NCI-H1930 (cell line): ENCODE measurements around the gene GPC6.

Experiments used
- DNase-seq, 2 experiments: peaks; one replicate each; lab custom pipeline; 2025; lab: John Stamatoyannopoulos, UW

Gene GPC6

DNA sequence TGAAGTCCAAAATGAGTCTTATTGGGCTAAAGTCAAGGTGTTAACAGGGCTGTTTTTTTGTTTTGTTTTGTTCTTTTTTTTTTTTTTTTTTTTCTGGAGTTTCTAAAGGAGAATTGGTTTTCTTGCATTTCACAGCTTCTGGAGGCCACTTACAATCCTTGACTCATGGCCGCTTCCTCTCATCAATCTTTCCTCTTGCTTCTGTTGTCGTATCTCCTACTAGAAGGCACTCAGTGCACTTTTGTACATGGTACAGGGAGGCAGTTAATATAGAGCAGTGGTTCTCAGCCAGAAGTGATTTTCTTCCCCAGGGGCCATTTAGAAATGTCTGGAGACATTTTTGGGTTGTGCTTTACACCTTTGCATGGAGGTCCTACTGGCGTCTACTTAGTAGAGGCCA is 706.3 kb downstream of the GPC6 start:
- no peak for DNase-seq

DNA sequence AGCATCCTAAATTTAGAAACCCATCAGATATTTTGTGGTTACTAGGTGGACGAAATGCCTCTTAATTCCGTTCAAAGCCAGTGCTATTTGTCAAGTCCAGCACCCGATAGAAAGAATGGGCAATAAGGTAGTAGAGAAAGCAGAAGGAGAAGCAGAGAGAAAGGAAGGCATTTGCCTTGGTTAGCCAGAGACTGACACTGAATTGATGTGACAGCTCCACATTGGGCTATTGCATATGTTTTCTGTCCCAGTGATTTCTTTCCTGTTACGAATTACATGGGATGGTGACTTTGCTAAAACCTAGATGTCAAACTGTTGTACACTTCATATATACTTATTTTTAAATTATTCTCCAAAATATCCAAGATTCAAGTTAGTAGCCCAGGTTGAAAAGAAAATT is 710.3 kb downstream of the GPC6 start:
- DNase-seq: no peak

DNA sequence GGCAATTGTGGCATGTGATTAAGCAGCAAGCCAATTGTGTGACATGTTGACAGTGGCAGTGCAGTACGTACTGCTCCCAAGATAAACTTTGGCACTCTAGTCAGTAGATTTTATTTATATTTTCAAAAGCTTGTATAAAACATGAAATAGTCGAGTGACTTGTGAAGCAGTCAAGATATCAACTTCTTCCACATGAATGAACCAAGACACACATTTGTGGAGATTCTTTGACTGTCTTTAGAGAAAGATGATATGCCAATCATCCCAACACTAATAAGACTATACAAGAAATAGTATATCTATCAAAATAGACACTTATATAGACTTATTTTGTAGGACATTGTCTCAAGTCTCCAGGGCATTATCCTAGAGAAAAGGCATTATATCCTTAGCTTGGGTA is 714.8 kb downstream of the GPC6 start:
- DNase-seq: no peak

GRCh38 chr13:93942016-93942415 is 715.4 kb downstream of the GPC6 start:
- DNase-seq: no peak

DNA sequence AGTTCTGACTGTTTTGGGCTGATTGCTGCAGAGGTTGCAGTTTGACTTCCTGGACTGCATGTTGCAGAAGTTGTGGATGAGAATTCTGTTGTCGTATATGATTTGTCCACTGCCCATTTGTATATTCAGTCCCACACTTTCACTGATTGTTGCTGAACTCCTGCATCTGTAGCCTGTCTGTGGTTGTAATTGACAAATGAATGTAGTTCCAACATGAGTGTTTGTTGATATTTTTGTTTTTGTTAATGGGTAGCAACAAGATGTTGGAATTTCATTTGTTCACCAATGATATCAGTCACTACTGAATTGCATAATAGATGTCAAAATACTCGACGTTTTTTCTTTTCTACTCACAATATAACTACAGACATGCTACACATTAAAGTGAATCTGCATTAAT is 719.0 kb downstream of the GPC6 start:
- no peak for DNase-seq

DNA sequence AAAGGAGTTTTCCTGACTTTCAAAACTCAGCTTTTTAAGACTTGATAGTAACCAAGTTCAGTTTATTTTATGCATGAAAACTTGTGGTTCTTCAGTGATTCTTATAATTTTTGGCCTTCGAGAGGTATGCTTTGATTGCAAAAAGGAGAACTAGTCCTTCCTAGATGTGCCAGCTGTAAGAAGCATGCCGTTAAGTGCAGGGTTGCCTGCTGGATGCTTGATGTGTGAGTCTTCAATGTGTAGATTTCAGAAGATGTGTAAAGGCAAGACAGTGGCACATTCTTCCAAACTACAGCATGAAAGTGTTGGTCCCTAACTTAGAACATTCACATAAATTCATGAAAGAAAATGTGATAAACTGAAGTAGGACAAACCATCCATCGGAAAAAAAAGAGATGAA is 720.4 kb downstream of the GPC6 start:
- DNase-seq: no peak

DNA sequence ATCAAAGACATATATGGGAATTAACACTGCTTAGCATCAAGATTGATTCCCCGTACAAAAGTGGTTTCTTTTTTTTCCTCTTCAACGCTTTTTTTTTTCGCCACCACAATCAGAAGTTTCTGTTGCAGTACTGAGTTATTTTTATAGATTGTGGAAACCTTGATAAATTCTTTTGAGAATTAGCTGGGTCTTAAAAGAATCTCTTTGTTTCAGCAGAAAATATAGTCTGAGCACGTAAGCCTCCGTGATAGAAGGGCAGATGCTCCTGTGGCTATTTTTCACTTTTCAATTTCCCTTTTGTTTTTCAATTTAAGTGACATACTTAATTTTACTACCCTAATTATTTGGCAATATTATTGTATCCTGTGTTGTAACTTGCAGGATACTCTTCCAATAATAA is 721.0 kb downstream of the GPC6 start:
- no peak for DNase-seq

- DNase-seq: no peak
Measured at GRCh38 chr13:93948162-93948922, 721.7 kb downstream of the GPC6 start.

DNA sequence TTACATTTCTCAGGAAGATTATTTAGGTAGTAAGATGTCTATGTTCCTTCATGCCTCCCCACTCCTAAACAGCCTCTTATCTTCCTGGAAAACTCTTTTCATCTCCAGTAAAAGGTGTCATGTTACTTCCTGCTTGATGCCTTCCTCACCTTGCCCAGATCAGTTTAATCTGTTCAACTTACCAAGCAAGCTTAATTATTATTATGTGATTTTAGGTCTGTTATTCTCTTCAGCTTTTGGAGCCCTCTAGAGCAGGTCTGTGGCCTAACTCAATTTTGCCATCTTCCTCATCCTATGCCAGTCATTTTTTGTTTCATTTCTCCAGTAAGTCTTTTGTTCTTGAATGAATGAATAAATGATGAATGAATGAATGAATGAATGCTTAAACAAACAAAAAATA is 724.5 kb downstream of the GPC6 start:
- DNase-seq: no peak

GRCh38 chr13:93951951-93952350 is 725.3 kb downstream of the GPC6 start:
- DNase-seq: no peak

- DNase-seq: no peak
Measured at GRCh38 chr13:93953841-93954240, 727.2 kb downstream of the GPC6 start.

DNA sequence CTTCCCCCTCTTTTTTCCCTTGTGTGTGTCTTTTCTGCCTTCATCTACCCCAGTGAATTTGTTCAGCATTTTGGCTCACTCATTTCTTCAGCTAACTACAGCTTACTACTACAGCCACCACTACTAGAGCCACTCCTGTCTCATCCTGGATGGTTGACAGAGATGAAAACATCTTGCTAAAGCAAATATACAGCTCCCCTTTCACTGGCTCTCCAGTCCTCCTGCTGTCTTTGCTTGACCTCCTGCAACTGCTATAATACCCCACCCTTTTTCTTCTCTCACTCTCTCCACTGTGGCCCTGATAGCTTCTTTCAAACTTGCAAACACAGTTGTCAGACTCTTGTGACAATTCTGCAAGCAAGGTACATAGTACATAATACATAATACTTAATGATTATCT is 729.3 kb downstream of the GPC6 start:
- no peak for DNase-seq

DNA sequence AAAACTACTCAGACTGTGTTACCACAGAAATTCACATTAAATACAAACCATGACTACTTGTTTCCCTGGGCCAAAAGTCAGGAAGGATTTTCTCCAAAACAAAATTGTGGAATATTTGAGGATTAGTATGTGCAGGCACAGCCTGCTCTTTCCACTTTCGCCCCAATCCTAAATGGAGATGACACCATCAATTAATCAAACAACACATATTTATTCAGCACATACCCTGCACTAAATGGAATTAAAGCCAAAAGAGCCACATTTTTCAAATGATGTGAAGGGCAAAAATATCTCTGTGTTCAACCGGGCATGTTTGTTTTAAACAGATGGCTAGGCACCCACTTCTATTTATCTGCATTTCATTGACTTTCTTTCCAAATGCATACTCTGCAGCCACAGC is 729.8 kb downstream of the GPC6 start:
- DNase-seq: no peak

DNA sequence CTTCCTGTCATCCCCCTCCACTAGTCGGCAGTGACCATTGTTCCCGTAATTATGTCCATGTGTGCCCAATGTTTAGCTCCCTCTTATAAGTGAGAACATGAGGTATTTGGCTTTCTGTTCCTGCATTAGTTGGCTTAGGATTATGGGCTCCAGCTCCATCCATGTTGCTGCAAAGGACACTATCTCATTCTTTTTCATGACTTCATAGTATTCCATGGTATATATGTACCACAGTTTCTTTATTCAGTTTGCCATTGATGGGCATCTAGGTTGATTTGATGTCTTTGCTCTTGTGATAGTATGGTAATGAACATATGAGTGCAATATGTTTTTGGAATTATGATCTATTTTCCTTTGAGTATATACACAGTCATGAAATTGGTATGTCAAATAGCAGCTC is 730.8 kb downstream of the GPC6 start:
- DNase-seq: no peak

DNA sequence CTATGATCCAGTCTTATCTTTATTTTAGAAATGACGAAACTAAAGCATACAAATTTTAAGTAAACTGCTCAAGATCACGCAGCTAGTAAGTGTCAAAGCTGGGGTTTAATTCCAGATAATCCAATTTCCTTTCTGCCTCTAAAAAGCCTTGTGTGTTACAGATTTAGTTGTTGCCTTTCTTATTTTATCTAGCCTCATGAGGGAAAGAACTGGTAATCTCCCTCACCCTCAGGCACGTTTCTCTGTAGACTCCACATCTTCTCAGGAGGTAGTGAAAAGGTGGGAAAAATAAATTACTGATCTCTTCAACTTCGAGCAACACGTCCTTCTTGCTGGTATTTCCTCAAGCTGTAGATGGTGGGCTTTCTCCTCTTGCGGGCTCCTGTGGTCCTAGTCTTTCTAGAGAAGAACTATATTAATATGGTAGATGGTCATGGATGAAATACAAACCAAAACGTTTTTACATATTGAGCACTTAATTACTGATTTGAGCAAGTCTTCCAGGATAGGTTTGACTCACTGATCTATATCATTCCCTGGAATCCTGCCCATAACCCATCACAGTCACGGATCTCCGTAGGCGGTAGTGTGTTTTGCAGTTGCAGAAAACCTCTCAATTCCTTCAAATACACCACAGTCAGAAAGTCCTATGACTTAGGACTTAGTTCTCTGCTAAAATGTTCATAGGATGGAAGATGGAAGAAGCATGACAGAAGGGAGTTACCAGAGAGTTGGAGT is 733.4 kb downstream of the GPC6 start:
- DNase-seq: no peak

DNA sequence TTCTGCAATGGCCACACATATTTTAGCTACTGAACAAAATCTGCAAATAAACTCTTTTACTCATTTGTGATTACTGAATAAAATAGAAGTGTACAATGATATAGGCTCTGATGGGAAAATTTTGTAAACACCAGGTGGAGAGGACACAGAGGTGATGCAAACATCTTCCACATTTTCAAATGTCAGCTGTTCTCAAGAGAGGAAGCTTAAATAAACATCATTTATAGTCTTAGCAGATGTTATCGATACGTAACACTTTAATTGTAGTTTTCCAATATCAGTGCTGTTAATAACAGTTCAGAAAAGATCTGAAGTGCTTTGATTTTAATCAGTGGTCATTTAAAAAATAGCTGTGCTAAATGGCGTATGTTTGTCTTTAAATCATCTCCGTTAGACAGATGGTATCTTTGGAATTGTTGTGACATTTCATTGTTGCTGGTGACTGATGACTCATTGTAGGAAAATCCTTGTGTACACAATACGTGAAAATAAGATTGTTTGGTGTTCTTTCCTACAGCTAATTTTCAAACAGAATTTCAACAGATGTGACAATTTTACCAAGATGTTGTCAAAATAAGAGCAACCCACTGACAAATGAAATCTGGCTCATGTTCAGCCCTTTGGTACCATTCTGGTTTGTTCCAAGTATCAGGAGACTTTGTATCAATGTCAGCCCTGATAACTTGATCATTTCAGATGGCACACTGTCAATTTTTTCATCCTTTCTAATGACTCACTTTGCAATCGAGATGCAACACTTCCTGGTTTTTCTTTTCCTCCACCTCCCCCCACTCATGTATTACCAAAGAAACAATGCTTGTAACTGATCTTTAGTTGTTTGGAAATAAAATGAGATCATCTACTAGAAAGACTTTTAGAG is 736.9 kb downstream of the GPC6 start:
- peak; percentile 68 to 84 for DNase-seq

GRCh38 chr13:93964146-93964512 is 737.5 kb downstream of the GPC6 start:
- DNase-seq: no peak

DNA sequence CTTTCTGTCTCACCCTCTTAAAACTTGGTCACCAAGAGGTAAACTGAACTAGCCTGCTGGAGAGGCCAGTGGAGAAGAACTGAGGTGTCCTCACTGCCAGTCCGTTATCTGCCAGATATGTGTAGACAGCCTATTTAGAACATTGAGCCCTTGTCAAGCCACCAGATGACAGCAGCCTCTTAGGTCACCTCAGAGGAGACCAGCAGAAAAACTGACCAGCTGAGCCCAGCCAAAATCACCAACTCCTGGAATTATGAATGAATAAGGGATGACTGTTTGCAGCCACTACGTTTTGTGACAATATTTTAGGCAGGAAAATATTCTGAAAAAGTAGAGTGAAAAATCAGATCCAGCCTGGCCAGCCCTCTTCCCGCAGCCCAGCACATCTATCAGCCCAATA is 739.0 kb downstream of the GPC6 start:
- DNase-seq: no peak

DNA sequence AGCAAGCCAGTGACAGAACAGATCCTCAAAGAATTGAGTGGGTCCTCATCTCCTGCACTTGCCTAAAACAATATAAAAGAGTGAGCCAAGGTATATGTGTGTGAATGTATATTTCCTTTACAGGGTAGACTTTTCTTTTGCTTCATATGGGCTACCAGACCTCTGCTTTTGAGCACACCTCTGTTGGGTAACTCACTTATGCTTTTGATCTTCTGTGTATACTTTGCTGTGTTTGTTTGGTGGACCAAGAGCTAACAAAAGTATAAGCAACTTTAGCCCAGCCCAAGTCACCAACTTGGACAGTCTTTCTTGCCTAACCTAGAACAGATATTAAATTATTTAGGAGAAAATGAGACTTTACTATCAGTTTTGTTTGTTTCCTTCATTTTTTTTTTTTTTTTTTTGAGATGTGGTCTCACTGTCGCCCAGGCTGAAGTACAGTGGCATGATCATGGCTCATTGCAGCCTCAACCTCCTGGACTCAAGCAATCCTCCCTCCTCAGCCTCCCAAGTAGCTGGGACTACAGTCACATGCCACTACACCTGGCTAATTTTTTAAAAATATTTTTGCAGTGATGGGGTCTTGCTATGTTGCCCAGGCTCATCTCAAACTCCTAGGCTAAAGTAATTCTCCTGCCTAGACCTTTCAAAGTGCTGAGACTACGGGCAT is 739.8 kb downstream of the GPC6 start:
- DNase-seq: no peak

- no peak for DNase-seq
Measured at GRCh38 chr13:93967286-93967685, 740.7 kb downstream of the GPC6 start.

GRCh38 chr13:93975242-93975641 is 748.6 kb downstream of the GPC6 start:
- no peak for DNase-seq

GRCh38 chr13:93976528-93976927 is 749.9 kb downstream of the GPC6 start:
- no peak for DNase-seq
